UCSD-AML1 (cell line): ENCODE results near the gene UNC79.
"Not testable (repeated sequence)": the region's sequence is repeated elsewhere in the genome, so short reads cannot be mapped to it uniquely, and the experiment has no call there.

Experiments used
- DNase-seq: peaks from one replicate; lab custom pipeline; 2025; ENCODE audit not compliant: unreplicated experiment; lab: John Stamatoyannopoulos, UW

Gene UNC79

GRCh38 chr14:93430315-93431035 lies at the start of gene UNC79:
Gene UNC79 (plus strand): TSS chr14:93430939. CDS start chr14:93431030, 91 bp downstream.
- DNase-seq, result no peak

DNA sequence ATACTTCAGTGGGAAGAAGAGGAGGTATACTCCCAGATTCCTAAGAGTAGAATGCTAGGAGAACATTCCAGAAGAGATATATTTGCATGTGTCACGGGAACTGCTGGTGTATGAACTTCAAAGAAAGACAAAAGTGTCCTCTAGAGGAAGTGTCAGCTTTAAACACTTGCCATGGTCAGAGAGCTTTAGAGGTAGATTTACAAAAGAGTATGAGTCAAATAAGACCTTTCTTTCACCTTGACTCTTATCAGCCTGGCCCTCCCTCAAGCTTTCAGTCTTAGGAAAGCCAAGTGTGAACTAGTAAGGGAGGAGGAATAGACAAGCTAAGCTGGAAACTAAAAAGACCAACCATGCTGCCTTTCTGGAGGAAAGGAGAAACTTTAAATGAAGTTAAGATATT lies 49.1 kb upstream of the UNC79 start:
- no peak for DNase-seq

- not testable (repeated sequence) for DNase-seq
Measured at GRCh38 chr14:93384256-93384655, 46.5 kb upstream of the UNC79 start.

DNA sequence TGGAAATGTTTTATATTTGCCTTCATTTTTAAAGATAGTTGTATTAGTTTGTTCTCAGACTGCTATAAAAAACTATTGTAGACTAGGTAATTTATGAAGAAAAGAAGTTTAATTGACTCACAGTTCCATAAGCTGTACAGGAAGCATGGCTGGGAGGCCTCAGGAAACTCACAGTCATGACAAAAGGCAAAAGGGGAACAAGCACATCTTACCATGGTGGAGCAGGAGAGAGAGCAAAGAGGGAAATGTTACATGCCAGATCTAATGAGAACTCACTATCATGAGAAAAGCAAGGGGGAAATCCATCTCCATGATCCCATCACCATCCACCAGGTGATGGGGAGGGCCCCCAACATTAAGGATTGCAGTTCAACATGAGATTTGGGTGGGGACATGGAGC lies 35.5 kb upstream of the UNC79 start:
- peak; percentile 16 for DNase-seq

GRCh38 chr14:93396456-93396855 lies 34.3 kb upstream of the UNC79 start:
- no peak for DNase-seq

DNA sequence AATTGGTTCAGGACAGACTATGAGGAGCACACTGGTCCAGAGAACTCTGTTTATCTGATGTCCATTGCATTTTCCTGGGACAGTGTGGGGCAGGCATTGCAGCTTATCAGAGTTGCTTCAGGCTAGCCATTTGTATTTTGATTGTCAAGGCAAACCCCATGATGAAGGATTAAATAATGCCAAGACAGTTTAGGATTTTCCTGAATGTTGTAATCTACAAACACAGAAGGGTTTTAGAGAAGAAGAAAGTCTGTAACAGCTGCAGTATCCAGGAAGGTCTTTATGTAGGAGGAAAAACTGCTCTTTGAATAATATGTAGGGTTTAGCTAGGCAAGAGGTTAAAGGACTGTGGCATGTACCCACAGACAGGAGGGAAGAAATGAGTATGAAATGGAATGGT lies 32.2 kb upstream of the UNC79 start:
- no peak for DNase-seq

DNA sequence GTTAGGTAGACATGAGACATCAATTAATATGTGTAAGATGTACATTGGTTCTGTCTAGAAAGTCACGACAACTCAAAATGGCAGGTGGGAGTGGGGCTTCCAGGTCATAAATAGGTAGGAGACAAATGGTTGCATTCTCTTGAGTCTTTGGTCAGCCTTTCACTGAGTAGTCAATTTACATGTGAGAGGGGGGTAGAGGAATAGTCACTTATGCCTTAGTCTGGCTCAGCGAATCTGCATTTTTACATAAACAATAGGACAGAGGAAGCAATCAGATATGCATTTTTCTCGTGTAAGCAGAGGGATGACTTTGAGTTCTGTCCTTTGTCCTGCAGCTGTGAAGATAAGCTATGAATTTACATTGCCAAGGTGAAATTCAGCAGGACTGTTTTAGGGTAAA lies 27.8 kb upstream of the UNC79 start:
- no peak for DNase-seq

DNA sequence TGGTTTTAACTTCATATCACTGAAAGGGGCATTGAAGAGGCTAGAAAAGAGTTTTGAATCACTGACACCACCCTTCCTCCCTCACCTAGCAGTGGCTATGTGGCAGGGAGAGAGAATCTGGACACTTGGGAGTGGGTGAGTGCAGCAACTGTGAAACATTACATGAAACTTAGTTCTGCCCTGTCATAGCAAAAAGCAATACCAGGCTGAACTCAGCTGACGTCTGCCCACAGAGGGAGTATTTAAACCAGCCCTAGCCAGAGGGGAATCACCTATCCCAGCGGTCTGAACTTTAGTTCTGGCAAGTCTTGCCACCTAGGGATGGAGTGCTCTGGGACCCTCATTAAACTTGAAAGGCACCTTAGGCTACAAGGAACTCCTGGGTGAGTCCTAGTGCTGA lies 20.7 kb upstream of the UNC79 start:
- DNase-seq, result no peak

- no peak for DNase-seq
Measured at GRCh38 chr14:93410893-93411292, 19.8 kb upstream of the UNC79 start.

DNA sequence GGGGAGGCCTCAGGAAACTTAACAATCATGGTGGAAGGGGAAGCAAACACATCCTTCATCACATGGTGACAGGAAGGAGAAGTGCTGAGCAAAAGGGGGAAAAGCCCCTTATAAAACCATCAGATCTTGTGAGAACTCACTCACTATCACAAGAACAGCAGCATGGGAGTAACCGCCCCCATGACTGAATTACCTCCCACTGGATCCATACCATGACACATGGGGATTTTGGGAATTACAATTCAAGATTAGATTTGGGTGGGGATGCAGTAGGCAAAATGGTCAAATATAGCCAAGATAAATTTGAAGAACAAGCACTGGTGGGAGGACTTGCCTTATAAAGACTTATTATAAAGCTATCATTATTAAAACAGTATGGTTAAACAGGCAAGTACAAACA lies 5.6 kb upstream of the UNC79 start:
- DNase-seq, result not testable (repeated sequence)

- no peak for DNase-seq
Measured at GRCh38 chr14:93426750-93427149, 4.0 kb upstream of the UNC79 start.

DNA sequence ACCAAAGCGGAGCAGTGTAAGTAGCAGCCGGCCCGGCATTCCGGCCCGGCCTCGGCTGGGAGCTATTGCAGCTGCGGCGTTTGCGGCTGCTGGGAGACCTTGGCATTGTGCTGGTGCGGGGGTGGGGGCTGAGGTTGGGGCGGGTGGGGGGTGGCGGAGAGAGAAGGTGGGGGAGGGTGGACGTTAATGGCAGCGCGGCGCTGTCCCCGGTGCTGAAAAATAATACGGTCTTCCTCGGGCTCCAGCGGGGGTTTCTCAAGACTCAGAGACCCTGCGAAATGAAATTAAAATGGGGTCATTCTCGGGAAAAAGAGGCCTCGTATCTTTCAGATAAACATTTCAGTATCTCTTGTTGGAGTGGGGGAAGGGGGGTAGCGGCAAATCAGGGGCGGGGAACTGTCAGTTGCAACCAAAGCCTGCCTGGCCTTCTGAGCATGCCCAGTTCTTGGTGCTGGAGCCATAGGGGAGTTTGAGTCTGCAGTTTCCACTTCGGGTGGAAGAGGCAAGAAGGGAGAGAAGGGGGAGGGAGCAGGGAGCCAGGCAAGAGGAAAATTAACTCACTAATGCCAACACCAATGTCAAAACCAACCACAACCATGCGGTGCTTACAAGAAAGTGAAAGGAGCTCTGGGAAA lies 414 bp downstream of the UNC79 start:
- DNase-seq, result no peak

DNA sequence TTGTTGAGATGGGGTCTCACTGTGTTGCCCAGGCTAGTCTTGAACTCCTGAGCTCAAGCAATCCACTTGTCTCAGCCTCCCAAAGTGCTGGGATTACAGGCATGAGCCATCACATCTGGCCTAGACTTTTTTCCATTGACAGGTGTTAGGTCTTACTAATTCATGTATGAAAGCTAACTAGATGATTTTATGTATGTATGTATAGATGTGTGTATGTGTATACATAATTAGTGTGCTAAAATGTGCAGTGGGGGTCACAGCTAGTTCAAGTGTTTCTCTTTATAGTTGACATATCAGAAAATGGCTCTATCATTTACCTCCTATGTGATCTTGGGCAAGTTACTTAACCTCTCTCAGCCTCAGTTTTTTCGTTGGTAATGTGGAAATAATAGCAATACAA lies 23.5 kb downstream of the UNC79 start:
- DNase-seq, result no peak

- no peak for DNase-seq
Measured at GRCh38 chr14:93456356-93456755, 25.6 kb downstream of the UNC79 start.

DNA sequence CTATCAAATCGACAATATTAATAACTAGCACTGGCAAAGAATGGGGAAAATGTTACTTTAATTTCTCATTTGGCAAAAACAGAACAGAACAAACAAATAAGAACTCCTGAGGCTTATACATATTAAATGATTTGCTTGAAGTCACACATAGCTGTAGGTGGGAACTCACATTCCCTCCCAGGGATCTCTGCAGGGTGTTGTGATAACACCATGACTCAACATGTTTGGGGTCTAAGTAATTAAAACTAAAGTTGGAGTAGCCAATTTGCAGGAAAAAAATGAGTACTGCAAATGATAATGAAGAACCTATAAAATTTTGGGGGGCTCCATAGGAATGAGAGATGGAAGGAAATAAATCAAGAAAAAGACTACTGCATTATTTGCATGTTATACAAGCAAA lies 27.5 kb downstream of the UNC79 start:
- DNase-seq, result no peak

DNA sequence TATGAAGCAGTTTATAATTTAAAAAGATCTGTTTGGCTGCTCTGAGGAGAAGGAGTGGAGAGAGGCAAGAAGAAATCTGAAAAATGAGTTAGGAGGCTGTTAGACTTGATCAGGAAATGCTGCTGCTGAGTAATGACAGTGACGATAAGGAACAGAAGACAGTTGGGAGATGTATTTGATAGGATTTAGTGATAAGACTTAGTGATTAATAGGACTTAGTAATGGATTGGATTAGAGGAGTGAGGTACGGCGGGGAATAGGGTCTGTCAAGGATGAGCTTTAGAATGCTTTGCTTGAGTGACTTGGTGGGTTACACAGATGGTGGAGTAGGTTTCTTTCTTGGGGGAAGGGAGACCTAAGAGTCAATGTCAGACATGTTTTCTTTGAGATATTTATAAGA lies 31.7 kb downstream of the UNC79 start:
- no peak for DNase-seq

DNA sequence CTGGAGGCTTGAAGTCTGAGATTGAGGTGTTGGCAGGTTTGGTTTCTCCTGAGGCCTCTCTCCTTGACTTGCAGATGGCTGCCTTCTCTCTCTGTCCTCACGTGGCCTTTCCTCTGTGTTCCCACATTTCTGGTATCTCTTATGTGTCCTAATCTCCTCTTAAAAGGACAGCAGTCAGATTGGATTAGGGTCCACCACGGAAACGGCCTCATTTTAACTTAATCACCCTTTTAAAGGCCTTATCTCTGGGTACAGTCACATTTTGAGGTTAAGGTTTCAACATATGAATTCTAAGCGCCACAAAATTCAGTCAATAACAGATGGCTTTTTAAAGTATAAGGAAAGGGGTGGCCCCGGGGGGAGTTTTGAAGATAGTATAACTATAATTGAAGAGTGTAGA lies 33.5 kb downstream of the UNC79 start:
- DNase-seq, result no peak

DNA sequence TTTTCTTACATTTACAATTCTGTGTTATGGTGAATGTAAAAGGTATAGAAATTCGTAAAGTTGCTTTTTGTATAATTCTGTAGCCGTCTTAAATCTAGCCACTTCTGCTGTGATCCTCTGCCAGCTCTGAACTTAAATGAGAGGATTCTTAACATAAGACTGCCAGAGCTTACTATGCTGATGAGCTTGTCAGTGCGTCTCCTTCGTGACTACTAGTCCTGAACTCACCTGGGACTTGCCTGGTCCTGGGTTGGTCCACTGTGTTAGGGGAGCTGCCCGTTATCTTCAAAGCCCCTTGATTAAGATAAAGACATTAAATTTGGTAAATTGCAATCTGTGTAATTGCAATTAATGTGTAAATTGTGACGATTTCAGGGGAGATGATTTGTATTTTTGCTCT lies 44.7 kb downstream of the UNC79 start:
- no peak for DNase-seq

DNA sequence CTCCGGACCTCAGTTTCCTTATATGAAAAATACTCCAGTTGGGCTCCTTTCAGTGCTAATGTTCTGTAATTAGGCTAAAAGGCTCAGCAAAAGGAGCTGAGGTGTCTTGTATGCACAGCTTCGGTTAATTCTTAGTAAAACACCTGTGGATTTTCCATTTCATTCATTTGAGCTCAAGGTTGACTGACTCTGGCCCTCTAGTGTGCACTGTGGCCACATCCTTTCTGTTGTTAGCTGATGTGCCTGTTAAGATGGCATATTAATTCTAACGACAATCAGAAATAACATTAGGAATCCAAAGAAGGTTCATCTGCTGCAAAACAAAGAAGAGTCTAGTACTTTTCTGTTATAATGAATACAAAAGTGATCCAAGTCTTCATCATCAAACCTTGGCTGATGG lies 45.6 kb downstream of the UNC79 start:
- DNase-seq, result no peak

- DNase-seq, result not testable (repeated sequence)
Measured at GRCh38 chr14:93479074-93479473, 48.3 kb downstream of the UNC79 start.

GRCh38 chr14:93480867-93481266 lies 50.1 kb downstream of the UNC79 start:
- no peak for DNase-seq

DNA sequence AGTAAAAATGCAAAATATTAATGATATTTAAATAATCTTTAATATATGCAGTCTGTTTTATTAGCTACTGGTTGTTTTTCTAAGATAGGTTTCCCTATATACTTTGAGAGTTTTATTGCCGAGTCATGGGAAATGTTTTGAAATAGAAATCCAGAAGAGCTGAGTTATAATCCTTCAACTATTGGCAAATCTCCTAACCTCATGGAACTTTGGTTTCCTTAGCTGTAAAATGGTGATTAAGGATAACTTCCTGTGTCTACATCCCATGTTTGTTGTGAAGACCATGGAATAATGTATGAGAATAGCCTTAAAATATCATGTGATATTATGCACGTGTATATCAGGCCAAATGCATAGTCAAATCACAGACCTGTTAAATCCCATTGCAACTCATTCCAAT lies 51.0 kb downstream of the UNC79 start:
- no peak for DNase-seq

DNA sequence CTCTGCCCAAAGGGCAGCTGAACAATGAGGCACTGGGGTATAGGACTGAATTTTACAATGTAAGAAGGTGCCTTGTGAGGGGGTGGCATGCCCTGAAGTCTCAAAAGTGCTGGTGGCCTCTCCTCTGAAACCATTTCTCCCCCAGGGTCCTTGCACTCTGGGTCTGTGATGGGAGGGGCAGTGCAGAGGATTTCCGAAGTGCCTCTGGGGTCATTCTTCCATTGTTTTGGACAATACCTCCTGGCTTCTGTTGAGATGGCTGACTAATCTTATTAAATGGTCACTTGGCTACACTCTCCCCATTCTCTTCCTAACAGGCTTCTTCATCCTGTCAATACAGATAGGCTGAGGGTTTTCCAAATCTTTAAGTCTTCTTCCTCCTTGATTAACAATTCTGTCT lies 59.3 kb downstream of the UNC79 start:
- no peak for DNase-seq
